H9 (cell line): Measurements from ENCODE around the gene GCNT2. TPM values are rescaled to one million over a fixed set of nuclear protein-coding genes. Genes with fewer than 3 reads are reported as not detected.

ENCODE experiments used
- DNase-seq: peaks from one replicate; pipeline ENCODE4 v3.0.0-alpha.2; 2017
- H2AFZ ChIP-seq: one replicate; pipeline ENCODE4 v1.6.1; 2013; ENCODE audit warnings: mild to moderate bottlenecking, low read length, control low read depth, moderate library complexity
- H2AK5ac ChIP-seq: 2 replicates; pipeline ENCODE4 v1.6.1; 2013; ENCODE audit warnings: low read length, control low read depth, mixed read lengths; ENCODE audit not compliant: insufficient read length
- H2BK120ac ChIP-seq: one replicate; pipeline ENCODE4 v1.6.1; 2013; ENCODE audit warnings: low read depth, mild to moderate bottlenecking, low read length, control low read depth, inconsistent platforms; ENCODE audit not compliant: poor library complexity, severe bottlenecking
- H2BK12ac ChIP-seq: 2 replicates; pipeline ENCODE4 v1.6.1; 2013; ENCODE audit warnings: low read length, control low read depth, mixed read lengths, low read depth; ENCODE audit not compliant: insufficient read length
- H2BK15ac ChIP-seq: 2 replicates; pipeline ENCODE4 v1.6.1; 2013; ENCODE audit warnings: low read depth, low read length, control low read depth
- H2BK20ac ChIP-seq: one replicate; pipeline ENCODE4 v1.6.1; 2013; ENCODE audit warnings: low read depth, mild to moderate bottlenecking, low read length, control low read depth, inconsistent platforms; ENCODE audit not compliant: poor library complexity, severe bottlenecking
- H2BK5ac ChIP-seq: 2 replicates; pipeline ENCODE4 v1.6.1; 2013; ENCODE audit warnings: low read length, control low read depth, mixed read lengths; ENCODE audit not compliant: insufficient read length
- H3K14ac ChIP-seq: 2 replicates; pipeline ENCODE4 v1.6.1; 2013; ENCODE audit warnings: low read length, control low read depth; ENCODE audit not compliant: insufficient read depth
- H3K18ac ChIP-seq: 2 replicates; pipeline ENCODE4 v1.6.1; 2013; ENCODE audit warnings: low read depth, mild to moderate bottlenecking, mixed read lengths, low read length, control low read depth; ENCODE audit not compliant: insufficient read length
- H3K23ac ChIP-seq: 2 replicates; pipeline ENCODE4 v1.6.1; 2013; ENCODE audit warnings: low read length, control low read depth, mixed read lengths, low read depth; ENCODE audit not compliant: insufficient read length
- H3K23me2 ChIP-seq: 2 replicates; pipeline ENCODE4 v1.6.1; 2013; ENCODE audit warnings: low read depth, mild to moderate bottlenecking, mixed read lengths, low read length, control low read depth; ENCODE audit not compliant: insufficient read length, poor library complexity, severe bottlenecking
- H3K27ac ChIP-seq: 2 replicates; pipeline ENCODE4 v1.5.1; 2013; ENCODE audit warnings: low read length, control low read depth, mixed read lengths, low read depth; ENCODE audit not compliant: insufficient read length
- H3K27me3 ChIP-seq: 2 replicates; pipeline ENCODE4 v1.6.1; 2013; ENCODE audit warnings: low read length, control low read depth, inconsistent platforms; ENCODE audit not compliant: insufficient read depth
- H3K4ac ChIP-seq: 2 replicates; pipeline ENCODE4 v1.6.1; 2013; ENCODE audit warnings: low read depth, mild to moderate bottlenecking, control low read depth, inconsistent platforms, low read length, moderate library complexity
- H3K4me1 ChIP-seq: 2 replicates; pipeline ENCODE4 v1.6.1; 2013; ENCODE audit warnings: low read length, control low read depth, inconsistent platforms; ENCODE audit not compliant: insufficient read depth
- H3K4me2 ChIP-seq: 2 replicates; pipeline ENCODE4 v1.6.1; 2013; ENCODE audit warnings: low read length, control low read depth, mixed read lengths; ENCODE audit not compliant: insufficient read length, insufficient read depth
- H3K56ac ChIP-seq: 2 replicates; pipeline ENCODE4 v1.6.1; 2013; ENCODE audit warnings: low read depth, mild to moderate bottlenecking, mixed read lengths, low read length, control low read depth; ENCODE audit not compliant: insufficient read length
- H3K79me1 ChIP-seq: 2 replicates; pipeline ENCODE4 v1.6.1; 2013; ENCODE audit warnings: low read depth, mild to moderate bottlenecking, moderate library complexity, low read length, control low read depth, inconsistent platforms; ENCODE audit not compliant: insufficient read depth, poor library complexity, severe bottlenecking
- H3K79me2 ChIP-seq: 2 replicates; pipeline ENCODE4 v1.6.1; 2013; ENCODE audit warnings: low read length, control low read depth, inconsistent platforms; ENCODE audit not compliant: insufficient read depth
- H3K9ac ChIP-seq: 2 replicates; pipeline ENCODE4 v1.6.1; 2013; ENCODE audit warnings: low read length, control low read depth, mixed read lengths; ENCODE audit not compliant: insufficient read length; ENCODE audit errors: extremely low read depth
- H3K9me3 ChIP-seq: one replicate; pipeline ENCODE4 v1.6.1; 2013; ENCODE audit warnings: low read depth, low read length, inconsistent platforms; ENCODE audit not compliant: control insufficient read depth
- H3T11ph ChIP-seq: one replicate; pipeline ENCODE4 v1.6.1; 2013; ENCODE audit warnings: mild to moderate bottlenecking, low read length, control low read depth, inconsistent platforms
- H4K20me1 ChIP-seq: one replicate; pipeline ENCODE4 v1.6.1; 2013; ENCODE audit not compliant: control insufficient read depth, insufficient read length, insufficient read depth
- H4K5ac ChIP-seq: 2 replicates; pipeline ENCODE4 v1.6.1; 2013; ENCODE audit warnings: low read depth, mild to moderate bottlenecking, mixed read lengths, low read length, control low read depth; ENCODE audit not compliant: insufficient read length
- H4K8ac ChIP-seq: replicated peaks from 2 replicates; pipeline ENCODE4 v1.6.1; 2013; ENCODE audit warnings: low read length, control low read depth, mixed read lengths, low read depth; ENCODE audit not compliant: insufficient read length
- H4K91ac ChIP-seq: 2 replicates; pipeline ENCODE4 v1.6.1; 2013; ENCODE audit warnings: low read depth, mild to moderate bottlenecking, moderate library complexity, mixed read lengths, low read length, control low read depth; ENCODE audit not compliant: insufficient read length
- H3K27ac Mint-ChIP-seq, 3 experiments: 2 replicates in 2 of 3; 3 replicates in 1 of 3; pipeline ENCODE4 v1.8.0; 2020 to 2021; ENCODE audit warnings: mixed read lengths in 3 of 3, mild to moderate bottlenecking in 1 of 3, moderate library complexity in 1 of 3
- H3K27me3 Mint-ChIP-seq: 2 replicates; pipeline ENCODE4 v1.8.0; 2021; ENCODE audit warnings: low read depth, mild to moderate bottlenecking, moderate library complexity, mixed read lengths
- H3K36me3 Mint-ChIP-seq, 3 experiments: 2 replicates in 2 of 3; 3 replicates in 1 of 3; pipeline ENCODE4 v1.8.0; 2020 to 2021; ENCODE audit warnings: low read depth in 3 of 3, mixed read lengths in 3 of 3; ENCODE audit not compliant: insufficient read depth in 1 of 3
- H3K4me1 Mint-ChIP-seq, 2 experiments: 2 replicates each; pipeline ENCODE4 v1.8.0; 2020; ENCODE audit warnings: mixed read lengths in 2 of 2
- H3K4me3 Mint-ChIP-seq, 2 experiments: 2 replicates in 1 of 2; 3 replicates in 1 of 2; pipeline ENCODE4 v1.8.0; 2020 to 2021; ENCODE audit warnings: mild to moderate bottlenecking in 2 of 2, mixed read lengths in 2 of 2, moderate library complexity in 1 of 2
- H3K9me3 Mint-ChIP-seq, 2 experiments: 2 replicates in 1 of 2; 3 replicates in 1 of 2; pipeline ENCODE4 v1.8.0; 2020; ENCODE audit warnings: mild to moderate bottlenecking in 2 of 2, mixed read lengths in 2 of 2, moderate library complexity in 1 of 2
- CTCF ChIP-seq: fragments of 200-600 bp; sonication (generic); conservative IDR thresholded peaks from 3 replicates; pipeline ENCODE4 v1.8.0; 2021; ENCODE audit warnings: antibody characterized with exemption, mild to moderate bottlenecking
- WGBS: extraction: QIAGEN DNeasy Blood & Tissue Kit; methylation state at CpG from one replicate; pipeline ENCODE4 v1.1.7; 2013; ENCODE audit warnings: missing lambda C conversion rate, low lambda C conversion rate, mixed read lengths; ENCODE audit not compliant: insufficient read length; ENCODE audit errors: extremely low coverage; 5-methylcytosine and 5-hydroxymethylcytosine counted together
- total RNA-seq: library from RNA; stranded (reverse); gene quantifications from 2 replicates; pipeline ENCODE4 v1.2.1, GENCODE V29; 2021

GCNT2 gene
- total RNA-seq, 1 experiment from 2014 or later = 41.7 TPM

- Mint-ChIP-seq H3K4me3 (peak overlapping the region; percentile 89 to 97), H3K4me1 (peaks cover 73 to 77% of the 10 kb centered on the region in 2 experiments), H3K9me3 (no peaks in the 10 kb centered on the region), H3K27ac (peak overlapping the region; percentile 71 to 97 (median 96)), H3K36me3 (peaks cover 6 to 28% (median 10%) of the 10 kb centered on the region in 3 experiments; a peak in 5 of 7 replicates), H3K27me3 (no peaks in the 10 kb centered on the region)
- Histone ChIP-seq H4K8ac (no peak overlapping the region), H3K4me2 (peak overlapping the region; percentile 85), H2BK12ac (no peak overlapping the region), H3K79me2 (peaks cover 42% of the 10 kb centered on the region; the same call in 1 of the 2 replicates), H3K14ac (no peak overlapping the region), H2BK20ac (no peak overlapping the region), H3K56ac (no peak overlapping the region), H4K20me1 (no peaks in the 10 kb centered on the region), H3K27me3 (no peaks in the 10 kb centered on the region), H3K9me3 (no peaks in the 10 kb centered on the region), H2BK120ac (no peak overlapping the region), H2BK5ac (no peak overlapping the region), H3K23ac (no peak overlapping the region), H3K23me2 (peaks cover 30% of the 10 kb centered on the region), H4K91ac (no peak overlapping the region), H3K79me1 (no peaks in the 10 kb centered on the region), H4K5ac (no peak overlapping the region), H3K9ac (peak overlapping the region; percentile 27), H2AK5ac (no peak overlapping the region), H3K27ac (peak overlapping the region; percentile 16), H3K4me1 (peaks cover 5% of the 10 kb centered on the region; the same call in 1 of the 2 replicates), H2BK15ac (no peak overlapping the region), H3T11ph (no peak overlapping the region), H3K4ac (no peak overlapping the region), H3K18ac (no peak overlapping the region), H2AFZ (no peak overlapping the region)
- peak; percentile 83 for DNase-seq
- no peak for TF ChIP-seq CTCF
- no CpG with 5 or more reads among the region's 10 CpGs for WGBS
These were observed 37.4 kb downstream of the GCNT2 start for GRCh38 chr6:10558565-10558964.
